Stimulated activated memory B cell treated with anti-CD40 and anti-IgM and Interleukin-4, amounts not matched to agents 10 μg/mL and 1 μg/mL and 100 μg/mL, for 72 hours (primary cell): ENCODE measurements around the gene ATXN2.
A peak's percentile ranks its signal among the peaks of the same experiment; 100 is the strongest.
"Not testable (repeated sequence)": the region's sequence is repeated elsewhere in the genome, so short reads cannot be mapped to it uniquely, and the experiment has no call there.

Experiments used
- ATAC-seq: fragments of 150-1000 bp; cut with Tn5 transposase; 2 replicates; pipeline ENCODE4 v1.10.0; 2021
- H3K27ac Mint-ChIP-seq: one replicate; pipeline ENCODE4 v1.8.0; 2022; ENCODE audit warnings: mild to moderate bottlenecking, mixed read lengths
- H3K27me3 Mint-ChIP-seq: one replicate; pipeline ENCODE4 v1.8.0; 2022; ENCODE audit warnings: mixed read lengths
- H3K36me3 Mint-ChIP-seq: one replicate; pipeline ENCODE4 v1.8.0; 2022; ENCODE audit warnings: mixed read lengths
- H3K4me1 Mint-ChIP-seq: one replicate; pipeline ENCODE4 v1.8.0; 2022; ENCODE audit warnings: mixed read lengths
- H3K4me3 Mint-ChIP-seq: one replicate; pipeline ENCODE4 v1.8.0; 2022; ENCODE audit warnings: mild to moderate bottlenecking, moderate library complexity, mixed read lengths
- H3K9me3 Mint-ChIP-seq: one replicate; pipeline ENCODE4 v1.8.0; 2022; ENCODE audit warnings: mixed read lengths

ATXN2 gene

GRCh38 chr12:111506260-111506659 lies 92.9 kb downstream of the ATXN2 start:
- H3K9me3 Mint-ChIP-seq: no peaks in the 10 kb centered on the region
- H3K27ac Mint-ChIP-seq: no peak overlapping the region
- no peak overlapping the region for H3K4me3 Mint-ChIP-seq
- H3K27me3 Mint-ChIP-seq: no peaks in the 10 kb centered on the region
- ATAC-seq: no peak
- H3K4me1 Mint-ChIP-seq: no peaks in the 10 kb centered on the region
- H3K36me3 Mint-ChIP-seq: peaks cover 48% of the 10 kb centered on the region

GRCh38 chr12:111505601-111506036 lies 93.5 kb downstream of the ATXN2 start:
- H3K9me3 Mint-ChIP-seq: no peaks in the 10 kb centered on the region
- no peak for ATAC-seq
- H3K36me3 Mint-ChIP-seq: peaks cover 47% of the 10 kb centered on the region
- no peak overlapping the region for H3K27ac Mint-ChIP-seq
- H3K27me3 Mint-ChIP-seq: no peaks in the 10 kb centered on the region
- no peaks in the 10 kb centered on the region for H3K4me1 Mint-ChIP-seq
- H3K4me3 Mint-ChIP-seq: no peak overlapping the region

GRCh38 chr12:111503116-111503515 lies 96.0 kb downstream of the ATXN2 start:
- H3K4me1 Mint-ChIP-seq: no peaks in the 10 kb centered on the region
- H3K36me3 Mint-ChIP-seq: peaks cover 59% of the 10 kb centered on the region
- H3K4me3 Mint-ChIP-seq: no peak overlapping the region
- H3K9me3 Mint-ChIP-seq: no peaks in the 10 kb centered on the region
- no peak for ATAC-seq
- no peaks in the 10 kb centered on the region for H3K27me3 Mint-ChIP-seq
- no peak overlapping the region for H3K27ac Mint-ChIP-seq

GRCh38 chr12:111494676-111495075 lies 104.4 kb downstream of the ATXN2 start:
- H3K27me3 Mint-ChIP-seq: no peaks in the 10 kb centered on the region
- no peaks in the 10 kb centered on the region for H3K9me3 Mint-ChIP-seq
- ATAC-seq: no peak
- H3K27ac Mint-ChIP-seq: peak overlapping the region; percentile 42
- H3K4me1 Mint-ChIP-seq: peaks cover 8% of the 10 kb centered on the region
- peaks cover 72% of the 10 kb centered on the region for H3K36me3 Mint-ChIP-seq
- no peak overlapping the region for H3K4me3 Mint-ChIP-seq

- H3K36me3 Mint-ChIP-seq: peaks cover 68% of the 10 kb centered on the region
- not testable (repeated sequence) for H3K4me1 Mint-ChIP-seq, ATAC-seq, H3K4me3 Mint-ChIP-seq, H3K9me3 Mint-ChIP-seq, H3K27me3 Mint-ChIP-seq, H3K27ac Mint-ChIP-seq
Observed at GRCh38 chr12:111492979-111493378, 106.1 kb downstream of the ATXN2 start.

- Mint-ChIP-seq H3K4me1 (no peaks in the 10 kb centered on the region), H3K36me3 (peaks cover 51% of the 10 kb centered on the region), H3K27me3 (no peaks in the 10 kb centered on the region), H3K27ac (no peak overlapping the region), H3K9me3 (no peaks in the 10 kb centered on the region), H3K4me3 (no peak overlapping the region)
- ATAC-seq: no peak
Observed at GRCh38 chr12:111488798-111489197, 110.3 kb downstream of the ATXN2 start.

- no peak for ATAC-seq
- H3K4me1 Mint-ChIP-seq: no peaks in the 10 kb centered on the region
- no peaks in the 10 kb centered on the region for H3K9me3 Mint-ChIP-seq
- no peak overlapping the region for H3K4me3 Mint-ChIP-seq
- no peaks in the 10 kb centered on the region for H3K27me3 Mint-ChIP-seq
- H3K36me3 Mint-ChIP-seq: peaks cover 57% of the 10 kb centered on the region
- H3K27ac Mint-ChIP-seq: no peak overlapping the region
Observed at GRCh38 chr12:111488271-111488670, 110.8 kb downstream of the ATXN2 start.

- Mint-ChIP-seq H3K27ac (no peak overlapping the region), H3K36me3 (peaks cover 40% of the 10 kb centered on the region), H3K9me3 (no peaks in the 10 kb centered on the region), H3K27me3 (no peaks in the 10 kb centered on the region), H3K4me3 (no peak overlapping the region), H3K4me1 (no peaks in the 10 kb centered on the region)
- no peak for ATAC-seq
Observed at GRCh38 chr12:111482462-111482861, 116.7 kb downstream of the ATXN2 start.

GRCh38 chr12:111471236-111471635 lies 127.9 kb downstream of the ATXN2 start:
- Mint-ChIP-seq H3K4me3 (no peak overlapping the region), H3K27me3 (no peaks in the 10 kb centered on the region), H3K9me3 (no peaks in the 10 kb centered on the region), H3K4me1 (no peaks in the 10 kb centered on the region), H3K36me3 (peaks cover 37% of the 10 kb centered on the region), H3K27ac (no peak overlapping the region)
- no peak for ATAC-seq

GRCh38 chr12:111469401-111469800 lies 129.7 kb downstream of the ATXN2 start:
- Mint-ChIP-seq H3K4me3 (no peak overlapping the region), H3K4me1 (no peaks in the 10 kb centered on the region), H3K36me3 (peaks cover 27% of the 10 kb centered on the region), H3K27ac (no peak overlapping the region), H3K27me3 (no peaks in the 10 kb centered on the region), H3K9me3 (no peaks in the 10 kb centered on the region)
- ATAC-seq: no peak

- Mint-ChIP-seq H3K36me3 (peaks cover 16% of the 10 kb centered on the region), H3K27me3 (no peaks in the 10 kb centered on the region), H3K9me3 (no peaks in the 10 kb centered on the region), H3K27ac (no peak overlapping the region), H3K4me1 (peaks cover 4% of the 10 kb centered on the region), H3K4me3 (no peak overlapping the region)
- ATAC-seq: no peak
Observed at GRCh38 chr12:111467857-111468241, 131.3 kb downstream of the ATXN2 start.

GRCh38 chr12:111467092-111467856 lies 131.8 kb downstream of the ATXN2 start:
- no peak for ATAC-seq
- Mint-ChIP-seq H3K27ac (no peak overlapping the region), H3K36me3 (peaks cover 16% of the 10 kb centered on the region), H3K4me3 (no peak overlapping the region), H3K27me3 (no peaks in the 10 kb centered on the region), H3K9me3 (no peaks in the 10 kb centered on the region), H3K4me1 (peaks cover 10% of the 10 kb centered on the region)

GRCh38 chr12:111462210-111462769 lies 136.8 kb downstream of the ATXN2 start:
- Mint-ChIP-seq H3K27ac (no peak overlapping the region), H3K4me1 (peaks cover 13% of the 10 kb centered on the region), H3K9me3 (no peaks in the 10 kb centered on the region), H3K36me3 (no peaks in the 10 kb centered on the region), H3K27me3 (no peaks in the 10 kb centered on the region), H3K4me3 (no peak overlapping the region)
- ATAC-seq: no peak

GRCh38 chr12:111460111-111460510 lies 139.0 kb downstream of the ATXN2 start:
- not testable (repeated sequence) for H3K27me3 Mint-ChIP-seq, H3K9me3 Mint-ChIP-seq, H3K4me3 Mint-ChIP-seq, H3K27ac Mint-ChIP-seq, ATAC-seq
- peaks cover 12% of the 10 kb centered on the region for H3K36me3 Mint-ChIP-seq
- peaks cover 13% of the 10 kb centered on the region for H3K4me1 Mint-ChIP-seq

GRCh38 chr12:111458546-111459172 lies 140.5 kb downstream of the ATXN2 start:
- no peak for ATAC-seq
- H3K36me3 Mint-ChIP-seq: peaks cover 21% of the 10 kb centered on the region
- H3K9me3 Mint-ChIP-seq: no peaks in the 10 kb centered on the region
- no peaks in the 10 kb centered on the region for H3K27me3 Mint-ChIP-seq
- H3K27ac Mint-ChIP-seq: peak overlapping the region; percentile 42
- peaks cover 13% of the 10 kb centered on the region for H3K4me1 Mint-ChIP-seq
- no peak overlapping the region for H3K4me3 Mint-ChIP-seq

- Mint-ChIP-seq H3K36me3 (peaks cover 29% of the 10 kb centered on the region), H3K9me3 (no peaks in the 10 kb centered on the region), H3K27ac (no peak overlapping the region), H3K4me1 (peaks cover 6% of the 10 kb centered on the region), H3K27me3 (no peaks in the 10 kb centered on the region), H3K4me3 (no peak overlapping the region)
- no peak for ATAC-seq
Observed at GRCh38 chr12:111457577-111457976, 141.5 kb downstream of the ATXN2 start.
